DND-41 (cell line): ENCODE results near the gene C12orf57.

Experiments
- CTCF ChIP-seq: IDR thresholded peaks from 2 replicates; pipeline ENCODE4 v1.5.1; 2012; ENCODE audit warnings: borderline replicate concordance, low read length, moderate library complexity, mild to moderate bottlenecking; ENCODE audit not compliant: poor library complexity, severe bottlenecking; ENCODE audit errors: extremely low read depth
- EZH2 ChIP-seq: IDR thresholded peaks from 3 replicates; pipeline ENCODE4 v1.6.1; 2012; ENCODE audit warnings: borderline replicate concordance, low read depth, mild to moderate bottlenecking, moderate library complexity, low read length, inconsistent platforms; ENCODE audit not compliant: severe bottlenecking

- TF ChIP-seq CTCF (no peak), EZH2 (no peak)
These were observed 36.9 kb downstream of the C12orf57 start for GRCh38 chr12:6980740-6981139.
